ENCODE measurements around the gene DUS1L.

Gene DUS1L

GRCh38 chr17:82065638-82066303 is at the start of gene DUS1L:
Gene DUS1L, minus strand, starts transcription at chr17:82065804. Its CDS starts 745 bp downstream, at chr17:82065059.
- peak in 1 of 2 experiments; percentile 64 for DNase-seq

- no peak for DNase-seq
Observed at GRCh38 chr17:82114872-82115271, 49.3 kb upstream of the DUS1L start.

GRCh38 chr17:82114447-82114846 is 48.8 kb upstream of the DUS1L start:
- DNase-seq = no peak

- DNase-seq = no peak
Observed at GRCh38 chr17:82113941-82114340, 48.3 kb upstream of the DUS1L start.

GRCh38 chr17:82113422-82113821 is 47.8 kb upstream of the DUS1L start:
- no peak for DNase-seq

- no peak for DNase-seq
Observed at GRCh38 chr17:82112914-82113311, 47.3 kb upstream of the DUS1L start.

GRCh38 chr17:82112181-82112913 is 46.7 kb upstream of the DUS1L start:
- DNase-seq = no peak

GRCh38 chr17:82110298-82110697 is 44.7 kb upstream of the DUS1L start:
- no peak for DNase-seq

GRCh38 chr17:82108961-82109475 is 43.4 kb upstream of the DUS1L start:
- DNase-seq = no peak

GRCh38 chr17:82108496-82108945 is 42.9 kb upstream of the DUS1L start:
- no peak for DNase-seq

GRCh38 chr17:82108038-82108437 is 42.4 kb upstream of the DUS1L start:
- DNase-seq = no peak

GRCh38 chr17:82107341-82107860 is 41.8 kb upstream of the DUS1L start:
- DNase-seq = peak in 1 of 2 experiments; percentile 42

- DNase-seq = no peak
Observed at GRCh38 chr17:82106688-82107305, 41.2 kb upstream of the DUS1L start.

- DNase-seq = peak in 1 of 2 experiments; percentile 80
Observed at GRCh38 chr17:82105882-82106687, 40.5 kb upstream of the DUS1L start.

GRCh38 chr17:82105417-82105881 is 39.8 kb upstream of the DUS1L start:
- DNase-seq = no peak

GRCh38 chr17:82104797-82105416 is 39.3 kb upstream of the DUS1L start:
- DNase-seq = no peak

GRCh38 chr17:82103553-82104451 is 38.2 kb upstream of the DUS1L start:
- peak in 1 of 2 experiments; percentile 40 for DNase-seq

- DNase-seq = no peak
Observed at GRCh38 chr17:82101767-82102679, 36.4 kb upstream of the DUS1L start.

- DNase-seq = no peak
Observed at GRCh38 chr17:82101301-82101715, 35.7 kb upstream of the DUS1L start.

Data from NCI-H526 (cell line).